Caco-2 (cell line): ENCODE results near the gene TNFRSF8. TPM values are rescaled to one million over a fixed set of nuclear protein-coding genes. Genes with fewer than 3 reads are reported as not detected.
A peak's percentile ranks its signal among the peaks of the same experiment; 100 is the strongest.

ENCODE experiments used
- BruUV-seq: library from RNA; stranded (reverse); fragments of 400-500 nt; replicated peaks from 2 replicates; lab custom pipeline; 2021; lab: Mats Ljungman, UMichigan
- CTCF ChIA-PET: fragments of 300-600 bp; sonication (Branson Sonifier 250); formaldehyde crosslinking; loops from one replicate; lab custom pipeline; 2022; ENCODE audit warnings: antibody characterized with exemption; lab: Charles Lee
- POLR2A ChIA-PET: fragments of 300-600 bp; sonication (Branson Sonifier 250); formaldehyde crosslinking; loops from one replicate; lab custom pipeline; 2022; ENCODE audit warnings: antibody characterized with exemption; lab: Charles Lee
- DNase-seq, 2 experiments: peaks; one replicate each; pipeline versions ENCODE4 v3.0.0 to v3.0.0-alpha.2; 2020 to 2022
- H3K27me3 ChIP-seq: replicated peaks from 2 replicates; pipeline ENCODE4 v1.6.0; 2011; ENCODE audit warnings: low read length; ENCODE audit not compliant: control insufficient read depth, insufficient read depth
- H3K36me3 ChIP-seq: 2 replicates; pipeline ENCODE4 v1.5.1; 2011; ENCODE audit warnings: low read length; ENCODE audit not compliant: control insufficient read depth, insufficient read depth
- H3K4me1 ChIP-seq: fragments of 250-450 bp; sonication (Bioruptor Pico); 2 replicates; pipeline ENCODE4 v1.5.1; 2020; ENCODE audit warnings: mild to moderate bottlenecking
- H3K4me3 ChIP-seq: 2 replicates; pipeline ENCODE4 v1.5.1; 2011; ENCODE audit warnings: low read depth, mild to moderate bottlenecking, control low read depth, low read length
- H3K9me3 ChIP-seq: fragments of 250-450 bp; sonication (Bioruptor Pico); 2 replicates; pipeline ENCODE4 v1.5.1; 2020; ENCODE audit warnings: mild to moderate bottlenecking, moderate library complexity
- H3K27ac Mint-ChIP-seq: one replicate; pipeline ENCODE4 v1.8.0; 2022; ENCODE audit warnings: mixed read lengths; ENCODE audit not compliant: unreplicated experiment
- H3K27me3 Mint-ChIP-seq: one replicate; pipeline ENCODE4 v1.8.0; 2022; ENCODE audit warnings: mixed read lengths; ENCODE audit not compliant: insufficient read depth, unreplicated experiment
- H3K36me3 Mint-ChIP-seq: one replicate; pipeline ENCODE4 v1.8.0; 2022; ENCODE audit warnings: mild to moderate bottlenecking, mixed read lengths; ENCODE audit not compliant: insufficient read depth, unreplicated experiment
- H3K4me1 Mint-ChIP-seq: one replicate; pipeline ENCODE4 v1.8.0; 2022; ENCODE audit warnings: low read depth, mixed read lengths; ENCODE audit not compliant: unreplicated experiment
- H3K4me3 Mint-ChIP-seq: one replicate; pipeline ENCODE4 v1.8.0; 2022; ENCODE audit warnings: mild to moderate bottlenecking, moderate library complexity, mixed read lengths; ENCODE audit not compliant: unreplicated experiment
- H3K9me3 Mint-ChIP-seq: one replicate; pipeline ENCODE4 v1.8.0; 2022; ENCODE audit warnings: mixed read lengths; ENCODE audit not compliant: unreplicated experiment
- intact Hi-C: fragments of 100-400 bp; cut with micrococcal nuclease; formaldehyde crosslinking; loops from one replicate; pipeline ENCODE4 v1.10.0; 2022; ENCODE audit not compliant: unreplicated experiment
- total RNA-seq: library from RNA; stranded (reverse); gene quantifications from 2 replicates; pipeline ENCODE4 v1.2.3, GENCODE V29; 2022
- TF ChIP-seq, protein P1 (sequence below), 2 experiments: fragments of 200-600 bp in 1 of 2; IDR thresholded peaks; 1 replicate in 1 of 2; 2 replicates in 1 of 2; pipeline versions ENCODE4 v1.5.1 to v1.8.0; 2011 to 2022; ENCODE audit warnings: antibody characterized with exemption in 1 of 2, control low read depth in 1 of 2, inconsistent platforms in 1 of 2, low read depth in 1 of 2, low read length in 1 of 2, mild to moderate bottlenecking in 1 of 2, moderate library complexity in 1 of 2; ENCODE audit not compliant: insufficient read depth in 1 of 2, severe bottlenecking in 1 of 2, unreplicated experiment in 1 of 2

TNFRSF8 gene
- total RNA-seq, 1 experiment from 2014 or later, result not detected

DNA sequence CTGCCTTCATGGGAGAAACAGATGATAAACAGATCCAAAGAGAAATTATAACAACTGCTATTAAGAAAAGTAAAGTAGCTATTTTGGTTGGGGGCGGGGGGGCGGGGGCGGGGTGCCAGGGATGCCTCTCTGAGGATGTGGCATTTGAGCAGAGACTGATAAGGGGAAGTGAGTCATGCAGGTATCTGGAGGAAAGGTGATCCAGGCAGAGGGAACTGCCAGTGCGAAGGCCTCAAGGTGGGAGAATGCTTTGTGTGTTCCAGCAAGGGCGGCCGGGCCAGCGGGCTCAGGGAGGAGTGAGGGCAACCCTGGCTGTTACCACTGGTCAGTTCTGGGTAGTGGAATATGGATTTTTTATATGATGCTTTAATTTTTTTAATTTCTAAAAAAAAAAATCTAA is 96.7 kb downstream of the TNFRSF8 start:
- H3K36me3 ChIP-seq, result no peaks in the 10 kb centered on the region
- Mint-ChIP-seq H3K4me1 (peaks cover 22% of the 10 kb centered on the region), H3K27me3 (no peaks in the 10 kb centered on the region), H3K36me3 (peaks cover 4% of the 10 kb centered on the region), H3K4me3 (no peak overlapping the region), H3K9me3 (no peaks in the 10 kb centered on the region), H3K27ac (no peak overlapping the region)
- H3K9me3 ChIP-seq, result no peaks in the 10 kb centered on the region
- BruUV-seq, result no TSS peak
- TF ChIP-seq, protein P1, sequence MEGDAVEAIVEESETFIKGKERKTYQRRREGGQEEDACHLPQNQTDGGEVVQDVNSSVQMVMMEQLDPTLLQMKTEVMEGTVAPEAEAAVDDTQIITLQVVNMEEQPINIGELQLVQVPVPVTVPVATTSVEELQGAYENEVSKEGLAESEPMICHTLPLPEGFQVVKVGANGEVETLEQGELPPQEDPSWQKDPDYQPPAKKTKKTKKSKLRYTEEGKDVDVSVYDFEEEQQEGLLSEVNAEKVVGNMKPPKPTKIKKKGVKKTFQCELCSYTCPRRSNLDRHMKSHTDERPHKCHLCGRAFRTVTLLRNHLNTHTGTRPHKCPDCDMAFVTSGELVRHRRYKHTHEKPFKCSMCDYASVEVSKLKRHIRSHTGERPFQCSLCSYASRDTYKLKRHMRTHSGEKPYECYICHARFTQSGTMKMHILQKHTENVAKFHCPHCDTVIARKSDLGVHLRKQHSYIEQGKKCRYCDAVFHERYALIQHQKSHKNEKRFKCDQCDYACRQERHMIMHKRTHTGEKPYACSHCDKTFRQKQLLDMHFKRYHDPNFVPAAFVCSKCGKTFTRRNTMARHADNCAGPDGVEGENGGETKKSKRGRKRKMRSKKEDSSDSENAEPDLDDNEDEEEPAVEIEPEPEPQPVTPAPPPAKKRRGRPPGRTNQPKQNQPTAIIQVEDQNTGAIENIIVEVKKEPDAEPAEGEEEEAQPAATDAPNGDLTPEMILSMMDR (IDR thresholded peaks at IDR 0.05; ENCODE audit: insufficient read depth in 1 of 2, low read depth in 1 of 2, low read length in 1 of 2, severe bottlenecking in 1 of 2, unreplicated experiment in 1 of 2), result no peak
- no peaks in the 10 kb centered on the region for H3K27me3 ChIP-seq
- no peak for DNase-seq
- peaks cover 38% of the 10 kb centered on the region for H3K4me1 ChIP-seq
- intact Hi-C loops, result no loop called here
- CTCF ChIA-PET, result interaction anchor here (0.6 kb wide), 1 partner anchor 436 kb away, joined by 4 read pairs; no protein-coding TSS in a partner anchor
- H3K4me3 ChIP-seq, result no peak overlapping the region
- POLR2A ChIA-PET, result no interaction called here

GRCh38 chr1:12161324-12161661 is 98.2 kb downstream of the TNFRSF8 start:
- no TSS peak for BruUV-seq
- ChIA-PET CTCF (interaction anchor here (0.7 kb wide), 1 partner anchor 37 kb away, joined by 3 read pairs; no protein-coding TSS in a partner anchor), POLR2A (no interaction called here)
- no peak for DNase-seq
- Histone ChIP-seq H3K27me3 (no peaks in the 10 kb centered on the region), H3K4me3 (no peak overlapping the region), H3K9me3 (no peaks in the 10 kb centered on the region), H3K36me3 (no peaks in the 10 kb centered on the region), H3K4me1 (peaks cover 38% of the 10 kb centered on the region)
- intact Hi-C loops, result no loop called here
- Mint-ChIP-seq H3K36me3 (peaks cover 4% of the 10 kb centered on the region), H3K27me3 (no peaks in the 10 kb centered on the region), H3K27ac (peak overlapping the region; percentile 71), H3K4me1 (peaks cover 22% of the 10 kb centered on the region), H3K9me3 (no peaks in the 10 kb centered on the region), H3K4me3 (no peak overlapping the region)
- TF ChIP-seq, protein P1 (IDR thresholded peaks at IDR 0.05; ENCODE audit: insufficient read depth in 1 of 2, low read depth in 1 of 2, low read length in 1 of 2, severe bottlenecking in 1 of 2, unreplicated experiment in 1 of 2), result no peak

- peaks cover 4% of the 10 kb centered on the region for H3K36me3 Mint-ChIP-seq
- no peaks in the 10 kb centered on the region for H3K9me3 Mint-ChIP-seq
- ChIA-PET CTCF (interaction anchor here (0.7 kb wide), 1 partner anchor 37 kb away, joined by 3 read pairs; no protein-coding TSS in a partner anchor), POLR2A (interaction anchor here (0.6 kb wide), 1 partner anchor 14 kb away, joined by 3 read pairs; no protein-coding TSS in a partner anchor)
- no peak overlapping the region for H3K4me3 Mint-ChIP-seq
- peaks cover 22% of the 10 kb centered on the region for H3K4me1 Mint-ChIP-seq
- peak; percentile 24 to 62 for DNase-seq
- Histone ChIP-seq H3K36me3 (no peaks in the 10 kb centered on the region), H3K27me3 (no peaks in the 10 kb centered on the region), H3K4me1 (peaks cover 38% of the 10 kb centered on the region), H3K4me3 (no peak overlapping the region), H3K9me3 (no peaks in the 10 kb centered on the region)
- intact Hi-C loops, result no loop called here
- H3K27me3 Mint-ChIP-seq, result no peaks in the 10 kb centered on the region
- H3K27ac Mint-ChIP-seq, result peak overlapping the region; percentile 71
- TF ChIP-seq, protein P1 (IDR thresholded peaks at IDR 0.05; ENCODE audit: insufficient read depth in 1 of 2, low read depth in 1 of 2, low read length in 1 of 2, severe bottlenecking in 1 of 2, unreplicated experiment in 1 of 2), result no peak
- no TSS peak for BruUV-seq
Measured at GRCh38 chr1:12161662-12162458, 98.8 kb downstream of the TNFRSF8 start.
